ENCODE results near the gene RYR3. TPM values are rescaled to one million over a fixed set of nuclear protein-coding genes. Genes with fewer than 3 reads are reported as not detected.
A peak's percentile ranks its signal among the peaks of the same experiment; 100 is the strongest.

RYR3 gene
- total RNA-seq, 1 donor from 2014 or later = 0.07 TPM

DNA sequence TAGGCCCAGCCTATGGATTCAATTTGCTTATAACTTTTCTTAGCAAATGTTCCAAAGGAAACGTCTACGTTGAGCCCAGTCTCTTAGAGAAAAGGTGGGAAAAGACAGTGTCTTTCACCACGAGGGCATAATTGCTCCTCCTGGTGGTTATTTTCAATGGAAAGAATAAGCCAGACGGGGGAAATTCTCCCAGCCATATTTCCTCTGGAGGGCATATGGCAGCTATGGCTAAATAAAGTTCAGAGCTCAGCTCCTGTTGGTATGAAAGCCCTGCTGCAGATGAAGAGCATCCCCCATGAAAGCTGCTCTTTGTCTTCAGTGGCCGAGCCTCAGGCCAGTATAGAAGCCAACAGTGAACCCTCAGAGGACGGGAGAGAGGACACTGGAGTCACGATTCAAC, 297.9 kb downstream of the RYR3 start:
- no peaks in the 10 kb centered on the region for H3K4me1 Mint-ChIP-seq (ENCODE audit: low read depth)
- H3K4me3 Mint-ChIP-seq (ENCODE audit: unreplicated experiment) = no peak overlapping the region
- TF ChIP-seq, protein P1, sequence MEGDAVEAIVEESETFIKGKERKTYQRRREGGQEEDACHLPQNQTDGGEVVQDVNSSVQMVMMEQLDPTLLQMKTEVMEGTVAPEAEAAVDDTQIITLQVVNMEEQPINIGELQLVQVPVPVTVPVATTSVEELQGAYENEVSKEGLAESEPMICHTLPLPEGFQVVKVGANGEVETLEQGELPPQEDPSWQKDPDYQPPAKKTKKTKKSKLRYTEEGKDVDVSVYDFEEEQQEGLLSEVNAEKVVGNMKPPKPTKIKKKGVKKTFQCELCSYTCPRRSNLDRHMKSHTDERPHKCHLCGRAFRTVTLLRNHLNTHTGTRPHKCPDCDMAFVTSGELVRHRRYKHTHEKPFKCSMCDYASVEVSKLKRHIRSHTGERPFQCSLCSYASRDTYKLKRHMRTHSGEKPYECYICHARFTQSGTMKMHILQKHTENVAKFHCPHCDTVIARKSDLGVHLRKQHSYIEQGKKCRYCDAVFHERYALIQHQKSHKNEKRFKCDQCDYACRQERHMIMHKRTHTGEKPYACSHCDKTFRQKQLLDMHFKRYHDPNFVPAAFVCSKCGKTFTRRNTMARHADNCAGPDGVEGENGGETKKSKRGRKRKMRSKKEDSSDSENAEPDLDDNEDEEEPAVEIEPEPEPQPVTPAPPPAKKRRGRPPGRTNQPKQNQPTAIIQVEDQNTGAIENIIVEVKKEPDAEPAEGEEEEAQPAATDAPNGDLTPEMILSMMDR (IDR thresholded peaks at IDR 0.05) = peak; percentile 70
- H3K27me3 Mint-ChIP-seq (ENCODE audit: low read depth) = peaks cover 25% of the 10 kb centered on the region
- DNase-seq (ENCODE audit: low spot score) = no peak
- no peak overlapping the region for H3K27ac Mint-ChIP-seq (ENCODE audit: unreplicated experiment)
- no peaks in the 10 kb centered on the region for H3K36me3 Mint-ChIP-seq (ENCODE audit: low read depth)
- no peaks in the 10 kb centered on the region for H3K9me3 Mint-ChIP-seq (ENCODE audit: low read depth)

DNA sequence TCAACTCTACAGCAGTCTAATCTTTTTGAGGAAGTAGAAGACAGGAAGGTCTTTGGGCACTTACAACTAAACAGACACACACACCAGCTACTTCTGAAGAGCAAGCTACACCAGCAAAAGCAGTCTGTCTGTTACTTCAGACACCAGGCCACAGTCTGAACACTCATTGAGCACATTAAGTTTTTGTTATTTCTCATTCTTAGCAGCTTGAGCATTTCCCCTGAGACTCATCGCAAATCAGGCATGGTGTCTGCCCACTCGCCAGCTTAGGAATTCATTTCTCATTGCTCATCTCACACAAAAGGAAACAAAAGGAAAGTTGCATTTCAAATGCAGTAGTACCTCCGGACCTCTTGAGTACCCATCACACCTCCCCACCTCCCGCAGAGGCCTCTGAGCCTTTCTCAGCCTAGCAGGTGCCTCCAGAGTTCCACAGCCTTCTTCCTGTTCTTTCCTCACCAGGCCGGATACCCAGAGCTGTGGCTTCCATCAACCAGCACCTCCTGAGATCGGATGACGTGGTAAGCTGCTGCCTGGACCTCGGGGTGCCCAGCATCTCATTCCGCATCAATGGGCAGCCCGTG, 302.0 kb downstream of the RYR3 start:
- H3K4me3 Mint-ChIP-seq (ENCODE audit: unreplicated experiment) = no peak overlapping the region
- no peak for DNase-seq (ENCODE audit: low spot score)
- H3K4me1 Mint-ChIP-seq (ENCODE audit: low read depth) = no peaks in the 10 kb centered on the region
- H3K27ac Mint-ChIP-seq (ENCODE audit: unreplicated experiment) = no peak overlapping the region
- no peaks in the 10 kb centered on the region for H3K36me3 Mint-ChIP-seq (ENCODE audit: low read depth)
- H3K9me3 Mint-ChIP-seq (ENCODE audit: low read depth) = no peaks in the 10 kb centered on the region
- H3K27me3 Mint-ChIP-seq (ENCODE audit: low read depth) = peaks cover 32% of the 10 kb centered on the region
- TF ChIP-seq, protein P1 (IDR thresholded peaks at IDR 0.05) = no peak

DNA sequence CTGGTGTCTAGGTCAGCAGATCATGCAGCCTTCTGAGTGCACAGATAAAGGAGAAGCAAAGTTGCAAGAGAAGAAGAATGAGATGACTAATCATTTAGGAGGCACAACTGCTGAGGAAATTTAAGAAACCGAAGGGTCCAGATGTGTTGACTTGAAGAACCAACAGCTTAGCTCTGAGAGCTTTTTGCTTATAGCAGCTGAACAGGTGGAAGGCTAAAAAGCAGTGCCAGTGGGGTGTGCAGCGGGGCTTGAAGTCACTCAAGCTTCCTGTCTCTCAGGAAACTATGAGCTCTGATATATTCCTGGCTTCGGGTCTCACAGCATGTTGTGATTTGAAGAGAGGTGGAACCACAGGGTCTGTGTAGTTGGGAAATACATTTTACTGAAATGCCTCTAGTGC, 305.7 kb downstream of the RYR3 start:
- H3K4me1 Mint-ChIP-seq (ENCODE audit: low read depth) = no peaks in the 10 kb centered on the region

DNA sequence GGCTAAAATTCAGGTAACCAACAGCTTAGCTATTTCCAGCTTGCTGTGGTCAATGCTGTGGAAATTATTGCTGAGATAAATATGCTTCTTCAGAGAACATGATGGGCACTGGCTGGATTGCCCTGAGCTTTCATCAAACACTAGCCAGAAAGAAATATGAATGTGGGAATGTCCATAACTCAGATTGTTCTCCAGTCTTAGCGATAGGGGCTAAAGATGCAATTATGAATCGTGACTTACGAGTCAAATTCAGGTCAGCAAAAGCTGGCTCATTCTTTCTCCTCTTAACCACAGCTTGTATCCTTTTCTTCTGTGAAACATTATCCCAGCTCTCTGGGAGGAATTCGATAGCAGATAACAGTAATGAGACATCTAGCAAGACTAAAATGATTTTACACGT, 307.6 kb downstream of the RYR3 start:
- H3K4me1 Mint-ChIP-seq (ENCODE audit: low read depth) = no peaks in the 10 kb centered on the region
- TF ChIP-seq, protein P1 (IDR thresholded peaks at IDR 0.05) = no peak
- no peak overlapping the region for H3K27ac Mint-ChIP-seq (ENCODE audit: unreplicated experiment)
- H3K4me3 Mint-ChIP-seq (ENCODE audit: unreplicated experiment) = no peak overlapping the region
- H3K9me3 Mint-ChIP-seq (ENCODE audit: low read depth) = no peaks in the 10 kb centered on the region
- H3K27me3 Mint-ChIP-seq (ENCODE audit: low read depth) = peaks cover 26% of the 10 kb centered on the region
- no peaks in the 10 kb centered on the region for H3K36me3 Mint-ChIP-seq (ENCODE audit: low read depth)
- no peak for DNase-seq (ENCODE audit: low spot score)

More for the DNA sequence above, 305.7 kb downstream of the RYR3 start:
- DNase-seq (ENCODE audit: low spot score) = no peak
- Mint-ChIP-seq H3K4me3 (ENCODE audit: unreplicated experiment) (no peak overlapping the region), H3K9me3 (ENCODE audit: low read depth) (no peaks in the 10 kb centered on the region), H3K27ac (ENCODE audit: unreplicated experiment) (no peak overlapping the region), H3K27me3 (ENCODE audit: low read depth) (peaks cover 25% of the 10 kb centered on the region), H3K36me3 (ENCODE audit: low read depth) (no peaks in the 10 kb centered on the region)
- TF ChIP-seq, protein P1 (IDR thresholded peaks at IDR 0.05) = no peak

DNA sequence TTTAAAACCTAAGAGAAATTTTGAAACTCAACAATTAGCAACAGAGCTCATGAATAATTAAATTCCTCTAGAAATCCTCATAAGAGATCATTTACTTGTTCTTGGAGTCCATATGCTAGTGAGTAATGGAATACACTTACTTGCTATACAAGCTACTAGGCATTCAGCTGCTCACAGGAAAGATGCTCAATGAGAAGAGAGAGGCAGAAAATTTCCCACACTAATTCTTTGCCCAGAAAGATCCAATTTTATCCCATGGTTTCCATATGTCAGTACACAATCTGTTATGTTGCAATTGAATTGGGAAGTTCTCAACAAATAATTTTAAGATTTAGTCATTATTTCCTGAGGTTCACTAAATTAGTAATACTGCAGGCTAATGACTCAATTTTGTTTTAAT, 310.4 kb downstream of the RYR3 start:
- DNase-seq (ENCODE audit: low spot score) = no peak
- Mint-ChIP-seq H3K27me3 (ENCODE audit: low read depth) (peaks cover 25% of the 10 kb centered on the region), H3K36me3 (ENCODE audit: low read depth) (no peaks in the 10 kb centered on the region), H3K4me1 (ENCODE audit: low read depth) (no peaks in the 10 kb centered on the region), H3K27ac (ENCODE audit: unreplicated experiment) (no peak overlapping the region), H3K4me3 (ENCODE audit: unreplicated experiment) (no peak overlapping the region), H3K9me3 (ENCODE audit: low read depth) (no peaks in the 10 kb centered on the region)
- TF ChIP-seq, protein P1 (IDR thresholded peaks at IDR 0.05) = no peak

Data from chondrocyte (in vitro differentiated cells).